GM18867 (cell line): ENCODE measurements around the gene LPCAT4.
A peak's percentile ranks its signal among the peaks of the same experiment; 100 is the strongest.
"Not testable (repeated sequence)": the region's sequence is repeated elsewhere in the genome, so short reads cannot be mapped to it uniquely, and the experiment has no call there.

Experiments used
- ATAC-seq: cut with Tn5 transposase; IDR thresholded peaks from one replicate; pipeline ENCODE4 v1.9.1; 2021; ENCODE audit warnings: mild to moderate bottlenecking, moderate library complexity; ENCODE audit not compliant: unreplicated experiment

LPCAT4 gene

GRCh38 chr15:34367101-34368081 is at the start of gene LPCAT4:
TSS of gene LPCAT4 (minus strand) at chr15:34367196. CDS start at chr15:34367100, 96 bp downstream.
- peak; percentile 81 for ATAC-seq

- not testable (repeated sequence) for ATAC-seq
These were observed 42.5 kb upstream of the LPCAT4 start for GRCh38 chr15:34409511-34409910.

GRCh38 chr15:34408973-34409372 is 42.0 kb upstream of the LPCAT4 start:
- ATAC-seq, result not testable (repeated sequence)

GRCh38 chr15:34403899-34404298 is 36.9 kb upstream of the LPCAT4 start:
- ATAC-seq, result peak; percentile 62

DNA sequence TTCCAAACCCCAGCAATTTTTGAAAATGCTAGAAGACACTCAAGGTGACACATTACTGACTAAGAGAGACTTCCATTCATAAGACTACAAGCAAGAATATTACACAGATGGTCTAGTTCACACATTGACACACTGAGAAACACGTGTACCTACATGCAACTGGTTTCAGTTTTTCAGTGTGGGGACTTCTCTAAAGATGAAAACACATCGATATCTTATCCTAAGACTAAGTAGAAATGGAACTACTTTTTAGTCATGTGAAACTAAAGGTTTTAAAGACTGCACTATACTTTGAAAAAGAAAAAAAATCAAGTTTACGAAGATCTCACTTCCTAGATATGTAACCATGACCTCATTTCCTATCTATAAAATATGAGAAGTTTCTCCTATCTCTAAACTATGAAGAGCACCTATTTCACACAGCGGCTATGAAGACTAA is 36.2 kb upstream of the LPCAT4 start:
- peak; percentile 76 for ATAC-seq

DNA sequence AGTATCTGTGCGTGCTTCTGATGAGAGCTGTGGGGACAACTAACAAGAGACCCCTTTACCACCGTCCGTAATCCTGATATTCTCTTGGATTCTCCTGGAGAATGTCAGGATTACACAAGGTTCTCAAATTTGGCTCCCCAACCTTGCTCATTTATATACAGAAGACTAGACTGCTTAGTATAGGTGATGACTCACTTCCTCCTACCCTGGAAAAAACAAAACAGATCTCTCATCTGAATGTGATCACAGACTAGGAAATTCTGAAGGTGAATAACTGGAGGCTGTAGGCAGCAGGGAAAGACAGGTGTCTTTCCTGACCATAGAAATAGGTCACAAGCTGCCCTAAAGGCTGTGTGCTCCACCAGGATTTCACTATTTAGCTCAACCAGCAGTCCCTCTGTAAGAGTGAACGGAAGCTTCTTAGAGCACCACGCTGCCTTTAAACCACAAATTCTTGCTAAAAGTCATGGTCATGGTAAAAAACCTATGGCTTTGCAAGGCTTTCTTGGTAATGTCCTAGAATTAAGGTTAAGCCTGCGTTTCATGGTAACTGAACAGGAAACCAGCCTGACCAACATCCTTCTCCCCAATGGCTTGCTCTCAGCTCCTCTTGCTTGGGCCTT is 30.8 kb upstream of the LPCAT4 start:
- ATAC-seq, result not testable (repeated sequence)

- not testable (repeated sequence) for ATAC-seq
These were observed 26.0 kb upstream of the LPCAT4 start for GRCh38 chr15:34392981-34393380.

DNA sequence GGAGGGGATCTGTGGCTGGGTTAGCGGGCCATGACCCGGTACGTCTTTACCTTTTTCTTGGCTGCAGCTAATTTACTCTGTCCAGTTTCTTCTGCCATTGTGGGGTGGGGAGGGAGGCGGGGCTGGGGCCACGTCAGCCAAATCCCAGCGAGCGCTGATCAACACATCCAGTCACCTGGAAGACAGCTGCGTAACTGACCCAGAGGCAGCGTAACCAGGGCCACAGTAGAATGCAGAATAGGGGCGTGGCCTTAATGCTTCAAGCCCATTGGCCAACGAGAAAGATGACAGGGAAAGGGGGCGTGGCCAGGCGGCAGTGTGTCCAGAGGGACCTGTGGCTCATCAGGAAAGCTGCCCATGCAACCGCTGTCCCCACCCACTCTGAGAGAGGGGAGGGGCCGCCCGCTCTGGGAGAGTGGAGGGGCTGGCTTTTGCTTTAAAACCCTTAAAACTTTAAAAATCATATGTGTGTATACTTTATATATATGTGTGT is 22.6 kb upstream of the LPCAT4 start:
- ATAC-seq, result not testable (repeated sequence)

GRCh38 chr15:34381829-34382521 is 15.0 kb upstream of the LPCAT4 start:
- ATAC-seq, result not testable (repeated sequence)

DNA sequence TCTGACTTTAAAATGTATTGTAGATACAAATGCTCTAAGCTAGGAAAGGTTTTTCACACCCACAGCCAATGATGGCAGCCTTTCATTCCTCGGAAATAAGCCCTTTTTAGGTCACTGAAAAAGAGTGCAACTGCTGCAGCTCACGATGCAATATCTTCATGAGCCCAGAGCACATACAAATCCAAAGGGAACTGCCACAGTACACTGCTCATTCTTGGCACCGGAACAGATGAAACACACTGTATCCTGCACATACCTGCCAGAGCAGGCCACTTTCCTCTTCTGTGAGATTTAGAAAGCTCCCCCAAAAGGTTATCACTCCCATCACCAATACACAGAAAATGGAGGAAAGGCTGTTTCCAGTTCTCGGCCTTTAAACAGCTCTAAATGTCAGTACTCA is 13.5 kb upstream of the LPCAT4 start:
- not testable (repeated sequence) for ATAC-seq

GRCh38 chr15:34376856-34377255 is 9.9 kb upstream of the LPCAT4 start:
- ATAC-seq, result no peak

- not testable (repeated sequence) for ATAC-seq
These were observed 8.5 kb upstream of the LPCAT4 start for GRCh38 chr15:34375541-34375940.

DNA sequence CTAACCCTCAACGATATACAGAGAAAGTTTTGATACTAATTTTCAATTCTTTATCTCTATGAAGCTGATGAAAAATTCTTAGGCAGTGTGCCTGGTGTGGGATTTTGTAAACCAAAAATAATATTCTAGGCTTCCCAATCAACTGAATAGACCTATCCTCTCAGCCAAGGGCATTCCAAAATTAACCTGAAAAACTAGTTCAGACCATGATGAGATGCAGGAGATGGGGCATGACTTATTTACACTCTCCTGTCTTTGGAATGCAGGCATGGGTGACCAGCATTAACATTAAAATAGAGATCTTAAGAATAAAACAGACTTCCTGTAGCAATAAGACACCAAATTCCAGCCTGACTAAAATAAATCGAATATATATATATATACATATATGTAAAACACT is 7.8 kb upstream of the LPCAT4 start:
- ATAC-seq, result no peak

GRCh38 chr15:34373951-34374350 is 7.0 kb upstream of the LPCAT4 start:
- no peak for ATAC-seq

GRCh38 chr15:34370643-34371042 is 3.6 kb upstream of the LPCAT4 start:
- ATAC-seq, result no peak

DNA sequence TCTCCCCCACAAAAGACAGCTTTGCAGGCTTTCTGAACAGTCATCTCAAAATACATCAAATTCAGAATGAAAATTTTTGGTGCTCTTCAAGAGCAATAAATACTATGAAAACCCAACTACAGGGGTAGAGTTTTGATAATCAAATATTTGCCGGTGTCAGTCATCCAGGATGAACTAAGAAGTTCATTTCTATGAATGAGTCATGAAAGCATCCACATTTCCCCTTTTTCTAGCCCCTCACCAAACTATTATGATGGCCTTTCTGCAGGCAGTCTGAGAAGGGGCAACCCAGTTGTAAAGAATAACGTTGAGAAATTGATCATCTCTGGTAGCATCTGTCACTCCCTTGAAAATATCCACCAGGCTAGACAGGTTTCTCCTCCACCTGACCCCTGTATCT is 3.1 kb upstream of the LPCAT4 start:
- no peak for ATAC-seq

DNA sequence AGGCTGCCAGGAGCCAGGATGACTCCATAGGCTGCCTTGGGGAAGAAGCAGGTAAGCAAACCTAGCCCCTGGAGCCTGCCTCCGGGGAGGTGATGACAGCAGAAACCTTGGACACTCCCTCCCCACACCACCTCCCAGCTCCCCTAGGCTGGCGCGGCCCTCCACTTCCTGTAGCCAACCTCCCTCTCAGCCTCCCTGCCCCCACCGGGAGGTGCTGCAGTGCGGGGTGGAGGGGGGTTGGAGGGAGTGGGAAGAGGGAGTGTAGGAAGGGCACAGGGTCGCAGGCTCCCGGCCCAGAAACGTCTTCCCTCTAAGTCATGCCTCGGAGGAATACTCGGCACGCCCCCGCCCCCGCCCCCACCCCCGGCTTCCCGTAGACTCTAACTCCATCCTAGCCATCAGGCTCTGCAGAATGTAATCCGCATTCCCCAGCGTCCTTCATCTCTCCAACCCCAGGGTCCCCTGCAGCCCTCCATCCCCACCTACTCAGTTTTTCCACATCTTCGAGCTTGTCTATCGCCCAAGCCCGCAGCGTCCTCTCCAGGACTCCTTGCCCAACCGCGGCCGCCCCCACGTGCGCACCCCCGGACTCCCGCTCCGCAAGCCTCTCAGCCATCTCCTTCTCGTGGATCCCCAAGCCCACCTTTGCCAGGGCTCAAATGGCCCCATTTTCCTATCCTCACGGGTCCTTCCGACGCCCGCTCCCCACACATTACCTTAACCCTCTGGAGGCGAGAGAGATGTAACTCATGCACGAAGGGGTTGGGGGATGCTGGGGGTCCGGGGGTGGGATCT is 528 bp downstream of the LPCAT4 start:
- no peak for ATAC-seq

DNA sequence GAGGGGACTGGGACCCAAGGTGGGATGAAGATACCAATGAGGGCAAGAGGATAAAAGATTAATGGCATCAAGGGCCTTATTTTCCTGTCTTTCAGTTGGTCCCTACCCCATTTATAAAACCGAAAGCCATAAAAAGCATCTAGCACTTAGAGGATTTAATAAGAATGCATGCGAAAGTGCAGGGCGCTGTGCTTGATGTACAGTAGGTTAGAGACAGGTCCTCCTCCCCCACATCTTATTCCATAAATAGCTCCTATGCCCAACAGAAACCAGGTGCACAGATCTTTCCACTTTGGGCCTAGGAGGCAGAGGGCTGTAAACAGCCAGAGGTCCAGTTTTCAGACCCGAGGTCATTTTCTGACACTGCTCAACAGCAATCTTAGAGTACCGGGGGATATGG is 1.2 kb downstream of the LPCAT4 start:
- no peak for ATAC-seq

DNA sequence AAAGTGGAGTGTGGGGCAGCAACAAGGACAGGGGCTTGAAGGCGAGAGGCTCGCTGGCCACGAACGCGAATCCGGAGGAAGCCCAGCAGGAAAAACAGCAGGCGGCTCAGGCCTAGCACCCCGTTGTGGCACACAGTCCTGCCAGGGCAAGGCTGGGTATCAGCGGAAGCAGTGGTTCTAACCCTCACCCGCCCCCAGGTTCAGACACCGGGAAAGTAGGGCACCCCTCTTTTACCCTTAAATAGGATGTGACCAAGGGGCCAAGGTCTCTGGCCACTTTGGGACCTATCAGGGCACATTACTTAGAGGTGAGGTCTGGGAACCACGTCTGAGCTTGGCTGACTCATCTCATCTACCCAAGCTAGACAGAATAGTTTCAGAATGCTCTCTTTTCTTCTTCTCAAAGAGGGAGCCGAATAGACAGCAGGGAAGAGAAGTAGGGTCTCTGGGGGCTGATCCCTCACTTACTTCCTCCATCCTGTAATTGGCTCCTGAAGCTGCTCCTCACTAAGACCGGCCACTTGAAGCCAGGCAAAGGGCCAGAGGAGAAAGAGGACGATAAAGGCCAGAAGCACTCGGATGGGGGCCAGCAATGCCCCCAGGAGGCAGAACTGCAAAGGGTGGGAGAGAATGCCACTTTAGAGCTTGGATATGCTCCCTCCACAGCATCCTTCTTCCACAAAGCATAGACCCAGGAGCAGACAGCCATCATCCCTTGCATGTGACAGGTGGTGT is 1.7 kb downstream of the LPCAT4 start:
- ATAC-seq, result no peak

DNA sequence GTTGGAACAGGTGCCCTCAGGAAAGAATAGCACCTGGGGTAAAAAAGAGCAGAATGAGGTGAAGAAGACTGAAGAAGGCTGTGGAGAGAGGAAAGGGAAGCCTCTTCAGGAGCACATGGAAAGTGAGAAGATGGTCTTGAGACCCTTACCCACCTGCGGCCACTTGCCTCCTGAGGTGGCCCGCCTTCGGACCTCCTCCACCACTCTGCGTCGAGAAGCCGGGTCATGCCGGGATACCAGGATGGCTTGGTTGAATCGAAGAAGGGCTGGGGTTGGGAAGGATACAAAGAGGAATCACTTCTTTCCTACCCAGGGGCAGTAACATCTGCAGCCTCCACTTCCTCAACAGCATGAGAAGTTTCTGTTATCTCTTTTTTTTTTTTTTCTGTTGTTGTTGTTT is 3.0 kb downstream of the LPCAT4 start:
- no peak for ATAC-seq
